IPS DF 6.9 (cell line): ENCODE results near the gene ZNF281.

Experiments used
- DNase-seq: peaks from one replicate; pipeline ENCODE4 v3.0.0-alpha.2; 2013; ENCODE audit warnings: low read depth, low spot score
- H3K27ac ChIP-seq: one replicate; pipeline ENCODE4 v1.5.1; 2013; ENCODE audit warnings: low read length, control low read depth
- H3K27me3 ChIP-seq: 2 replicates; pipeline ENCODE4 v1.6.1; 2013; ENCODE audit warnings: mild to moderate bottlenecking, low read length; ENCODE audit not compliant: control insufficient read depth, insufficient read depth
- H3K36me3 ChIP-seq: 2 replicates; pipeline ENCODE4 v1.6.1; 2013; ENCODE audit warnings: low read length; ENCODE audit not compliant: control insufficient read depth, insufficient read depth
- H3K4me1 ChIP-seq: 2 replicates; pipeline ENCODE4 v1.6.1; 2013; ENCODE audit warnings: low read length; ENCODE audit not compliant: control insufficient read depth, insufficient read depth
- H3K4me3 ChIP-seq: 2 replicates; pipeline ENCODE4 v1.5.1; 2013; ENCODE audit warnings: mild to moderate bottlenecking, low read length
- H3K9me3 ChIP-seq: 2 replicates; pipeline ENCODE4 v1.6.1; 2013; ENCODE audit warnings: low read length, inconsistent platforms; ENCODE audit not compliant: control insufficient read depth, insufficient read depth
- WGBS: extraction: QIAGEN DNeasy Blood & Tissue Kit; methylation state at CpG from one replicate; pipeline ENCODE4 v1.1.7; 2013; ENCODE audit warnings: mixed read lengths, missing lambda C conversion rate; ENCODE audit not compliant: insufficient read length, insufficient coverage; 5-methylcytosine and 5-hydroxymethylcytosine counted together

Gene ZNF281

DNA sequence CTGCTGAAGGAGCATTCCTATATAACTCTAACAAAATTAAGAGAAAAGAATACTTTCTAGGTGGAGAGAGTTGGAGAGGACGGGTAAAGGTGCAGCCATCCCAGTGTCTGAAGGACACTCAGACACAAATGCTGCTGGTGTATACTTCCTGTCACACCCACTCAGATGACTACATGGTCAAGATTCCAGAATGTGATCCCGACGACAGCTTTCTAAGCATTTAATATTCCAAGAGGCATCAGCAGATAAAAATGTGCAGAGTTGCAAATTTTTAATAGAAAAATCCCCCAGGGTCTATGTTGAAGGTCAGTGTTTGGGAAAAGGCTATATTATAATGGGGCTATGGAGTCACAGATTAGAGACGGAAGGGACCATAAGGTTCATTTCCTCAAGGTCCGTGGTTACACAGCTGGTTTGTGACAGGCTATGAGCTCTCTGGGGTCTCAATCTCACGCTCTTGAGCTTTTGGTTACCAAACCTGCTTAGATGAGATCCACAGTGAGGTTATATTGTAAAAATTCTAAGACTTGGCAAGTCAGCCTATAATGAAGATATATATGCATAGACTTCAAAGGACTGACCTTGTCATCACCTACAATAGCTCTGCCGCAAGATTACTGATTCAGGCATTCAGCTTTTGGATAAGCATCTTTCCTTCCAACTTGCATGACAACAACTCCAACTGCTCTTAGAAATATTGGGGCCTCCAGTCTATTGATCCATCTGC, 35.1 kb downstream of the ZNF281 start:
- no peak for DNase-seq
- Histone ChIP-seq H3K4me1 (peaks cover 2% of the 10 kb centered on the region; the same call in 1 of the 2 replicates), H3K9me3 (no peaks in the 10 kb centered on the region), H3K4me3 (no peak overlapping the region), H3K36me3 (no peaks in the 10 kb centered on the region), H3K27ac (no peak overlapping the region), H3K27me3 (no peaks in the 10 kb centered on the region)
- WGBS: no CpG with 5 or more reads among the region's 7 CpGs

DNA sequence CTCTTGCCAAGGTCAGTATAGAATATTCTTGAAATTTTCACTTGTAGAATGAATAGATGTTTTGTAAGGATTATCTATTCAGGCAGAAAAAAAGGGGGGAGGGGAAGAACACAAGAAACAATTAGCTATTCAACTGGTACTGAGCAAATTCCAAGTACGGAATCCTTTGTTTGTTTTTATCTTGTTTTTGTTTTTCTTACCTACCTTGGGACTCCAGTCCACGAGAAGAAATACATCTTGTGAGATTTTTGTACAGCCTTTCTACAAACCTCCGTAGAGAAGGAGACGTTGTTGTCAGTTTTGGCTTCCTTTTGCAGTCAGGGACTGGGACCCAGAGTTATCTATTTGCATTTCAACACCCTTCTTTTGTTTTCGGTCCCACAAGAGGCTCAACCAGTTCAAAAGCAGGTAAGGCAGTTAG, 36.0 kb downstream of the ZNF281 start:
- WGBS: no CpG with 5 or more reads among the region's 5 CpGs
- Histone ChIP-seq H3K9me3 (no peaks in the 10 kb centered on the region), H3K36me3 (no peaks in the 10 kb centered on the region), H3K27me3 (no peaks in the 10 kb centered on the region), H3K4me1 (peaks cover 2% of the 10 kb centered on the region; the same call in 1 of the 2 replicates), H3K27ac (no peak overlapping the region), H3K4me3 (peak overlapping the region; percentile 23; the same call in 1 of the 2 replicates)
- DNase-seq: no peak

DNA sequence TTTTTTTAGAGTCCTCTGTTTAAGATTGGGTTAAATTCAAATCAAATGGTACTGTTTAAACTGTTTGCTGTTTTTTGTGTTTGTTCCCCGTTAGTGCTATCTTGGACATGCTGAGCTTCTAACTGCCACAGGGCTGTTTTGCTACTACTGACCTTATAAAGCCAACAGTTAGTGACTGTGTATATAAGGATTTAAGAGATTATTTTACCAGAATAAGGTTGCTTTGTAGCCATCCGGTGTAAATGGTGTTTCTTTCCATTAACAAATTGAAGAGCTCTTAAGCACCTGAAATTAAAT, 37.0 kb downstream of the ZNF281 start:
- H3K4me3 ChIP-seq: no peak overlapping the region
- H3K4me1 ChIP-seq: peaks cover 2% of the 10 kb centered on the region; the same call in 1 of the 2 replicates
- WGBS: no CpG with 5 or more reads among the region's 2 CpGs
- no peaks in the 10 kb centered on the region for H3K9me3 ChIP-seq
- H3K36me3 ChIP-seq: no peaks in the 10 kb centered on the region
- DNase-seq: no peak
- H3K27ac ChIP-seq: no peak overlapping the region
- no peaks in the 10 kb centered on the region for H3K27me3 ChIP-seq

DNA sequence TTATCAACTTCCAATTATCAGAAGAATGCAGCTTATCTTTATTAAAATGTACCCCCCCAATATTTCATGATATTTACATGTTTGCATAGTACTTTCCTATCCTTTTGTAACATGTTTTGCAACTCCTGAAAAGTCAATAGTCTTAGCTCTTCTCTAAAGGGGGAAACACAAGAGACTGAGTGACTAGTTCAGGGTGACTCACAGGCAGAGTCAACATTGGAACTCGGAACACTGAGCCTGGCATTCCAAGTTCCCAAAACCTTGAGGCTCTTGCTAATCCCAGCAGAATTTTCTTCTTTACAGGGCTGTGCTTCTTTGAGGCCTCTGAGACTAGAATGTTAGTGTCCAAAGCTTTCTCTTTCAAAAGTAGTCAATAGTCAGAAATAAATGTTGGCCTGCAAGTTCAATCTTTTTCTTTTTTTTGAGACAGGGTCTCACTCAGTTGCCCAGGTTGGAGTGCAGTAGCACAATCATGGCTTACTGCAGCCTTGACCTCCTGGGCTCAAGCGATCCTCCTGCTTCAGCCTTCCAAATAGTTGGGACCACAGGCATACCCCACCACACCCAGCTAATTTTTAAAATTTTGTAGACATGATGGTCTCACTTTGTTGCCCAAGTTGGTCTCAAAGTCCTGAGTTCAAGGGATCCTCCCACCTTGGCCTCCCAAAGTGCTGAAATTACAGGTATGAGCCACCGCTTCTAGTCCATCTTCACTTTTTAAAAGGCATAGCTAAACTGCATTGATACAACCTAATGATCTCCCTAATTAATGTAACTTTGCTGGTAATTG, 37.5 kb downstream of the ZNF281 start:
- DNase-seq: no peak
- Histone ChIP-seq H3K36me3 (no peaks in the 10 kb centered on the region), H3K27ac (no peak overlapping the region), H3K9me3 (no peaks in the 10 kb centered on the region), H3K27me3 (no peaks in the 10 kb centered on the region), H3K4me3 (no peak overlapping the region), H3K4me1 (peaks cover 2% of the 10 kb centered on the region; the same call in 1 of the 2 replicates)
- no CpG with 5 or more reads among the region's 3 CpGs for WGBS

DNA sequence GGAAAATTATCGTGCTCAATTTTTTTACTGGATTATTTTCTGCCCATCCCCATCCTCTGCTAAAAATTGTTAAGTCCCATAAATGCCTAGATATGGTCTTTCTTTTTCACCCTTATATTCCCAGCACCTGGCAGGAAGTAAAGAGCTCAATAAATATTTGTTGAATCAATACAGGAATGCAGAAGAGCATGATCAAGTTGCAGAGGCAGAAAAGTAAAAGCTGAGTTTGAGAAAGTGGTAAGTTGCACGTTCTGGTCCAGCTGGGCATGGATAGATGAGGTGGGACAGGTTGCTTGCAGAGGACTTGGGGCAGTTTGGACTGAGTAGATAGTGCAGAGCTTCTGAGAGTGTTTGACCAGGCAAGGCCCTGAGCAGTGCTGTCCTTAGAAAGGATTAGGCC, 40.1 kb downstream of the ZNF281 start:
- Histone ChIP-seq H3K27me3 (no peaks in the 10 kb centered on the region), H3K4me1 (peaks cover 6% of the 10 kb centered on the region), H3K27ac (no peak overlapping the region), H3K36me3 (no peaks in the 10 kb centered on the region), H3K9me3 (no peaks in the 10 kb centered on the region), H3K4me3 (no peak overlapping the region)
- DNase-seq: no peak
- 100% methylated on average over 1 of the region's 2 CpGs for WGBS

DNA sequence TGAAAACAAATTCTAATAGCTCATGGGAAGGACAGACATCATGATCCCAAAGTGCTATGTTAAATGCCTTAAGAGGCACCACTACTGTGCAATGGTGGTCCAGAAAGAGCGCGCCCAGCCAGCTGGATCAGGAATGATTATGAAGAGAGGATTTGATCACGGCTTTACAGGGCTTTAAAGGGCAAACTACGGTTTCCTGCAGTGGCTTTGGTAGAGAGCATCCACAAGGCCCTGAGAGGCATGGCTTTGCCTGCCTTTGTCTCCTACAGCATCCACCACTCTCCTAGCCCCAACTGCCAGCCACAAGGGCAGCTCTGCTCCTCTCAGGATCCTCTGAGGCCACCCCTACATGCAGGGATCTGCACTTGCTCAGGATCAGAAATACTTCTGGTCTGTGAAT, 40.7 kb downstream of the ZNF281 start:
- peaks cover 6% of the 10 kb centered on the region for H3K4me1 ChIP-seq
- H3K9me3 ChIP-seq: no peaks in the 10 kb centered on the region
- H3K4me3 ChIP-seq: no peak overlapping the region
- no CpG with 5 or more reads among the region's 4 CpGs for WGBS
- no peak overlapping the region for H3K27ac ChIP-seq
- H3K36me3 ChIP-seq: no peaks in the 10 kb centered on the region
- no peaks in the 10 kb centered on the region for H3K27me3 ChIP-seq
- no peak for DNase-seq

DNA sequence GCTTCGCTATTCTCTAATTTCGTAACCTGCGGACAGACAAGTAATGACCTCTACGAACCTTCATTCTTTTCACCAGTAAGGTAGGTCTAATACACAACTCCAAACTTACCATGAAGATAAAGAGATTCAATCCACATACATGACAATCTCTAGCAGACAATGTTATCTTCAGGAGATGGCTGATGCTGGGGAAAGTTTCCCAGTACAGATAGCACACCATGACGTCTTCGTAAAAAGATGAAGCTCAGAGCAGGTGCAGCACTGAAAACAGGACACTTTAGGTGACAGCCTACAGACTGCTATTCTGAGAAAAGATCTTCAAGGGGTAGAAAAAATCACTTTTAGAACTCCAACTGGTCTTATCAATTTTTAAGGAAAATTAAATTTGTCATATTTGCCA, 41.3 kb downstream of the ZNF281 start:
- H3K27ac ChIP-seq: no peak overlapping the region
- DNase-seq: no peak
- peaks cover 6% of the 10 kb centered on the region for H3K4me1 ChIP-seq

DNA sequence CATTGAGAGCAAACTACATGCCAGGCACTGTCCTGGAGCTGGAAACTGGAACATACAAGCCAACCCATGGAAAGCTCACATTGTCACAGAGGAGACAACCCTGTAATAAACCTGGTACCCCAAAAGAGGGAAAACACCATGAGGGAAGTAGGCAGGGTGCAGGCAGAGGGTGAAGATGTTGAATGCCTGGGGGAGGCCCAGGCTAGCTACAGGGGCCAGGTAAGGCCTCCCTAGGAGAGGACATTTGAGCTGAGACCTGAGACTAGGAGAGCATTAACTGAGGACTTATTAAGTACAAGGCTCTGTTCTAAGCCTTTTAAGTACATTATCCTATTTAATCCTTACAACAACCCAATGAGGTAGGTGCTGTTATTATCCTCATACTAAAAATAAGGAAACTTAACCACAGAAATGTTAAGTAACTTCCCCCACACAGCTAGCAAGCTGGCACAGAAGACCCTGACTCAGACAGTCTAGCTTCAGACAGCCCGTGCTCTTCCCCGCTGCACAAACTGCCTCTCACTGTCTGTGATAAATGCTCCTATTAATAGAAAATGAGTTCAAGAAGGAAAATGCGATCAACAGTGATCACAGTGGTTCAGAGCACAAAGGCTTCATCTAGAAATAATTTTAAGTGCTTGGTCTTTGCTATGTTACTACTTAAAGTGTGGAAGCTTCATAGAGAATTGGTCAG, 41.8 kb downstream of the ZNF281 start:
- DNase-seq: no peak
- no peak overlapping the region for H3K27ac ChIP-seq
- H3K4me1 ChIP-seq: peaks cover 9% of the 10 kb centered on the region
- H3K4me3 ChIP-seq: no peak overlapping the region
- H3K9me3 ChIP-seq: no peaks in the 10 kb centered on the region
- no CpG with 5 or more reads among the region's 3 CpGs for WGBS
- no peaks in the 10 kb centered on the region for H3K36me3 ChIP-seq
- H3K27me3 ChIP-seq: no peaks in the 10 kb centered on the region

More for the DNA sequence above, 41.3 kb downstream of the ZNF281 start:
- Histone ChIP-seq H3K36me3 (no peaks in the 10 kb centered on the region), H3K27me3 (no peaks in the 10 kb centered on the region), H3K9me3 (no peaks in the 10 kb centered on the region), H3K4me3 (no peak overlapping the region)
- WGBS: no CpG with 5 or more reads among the region's 6 CpGs

DNA sequence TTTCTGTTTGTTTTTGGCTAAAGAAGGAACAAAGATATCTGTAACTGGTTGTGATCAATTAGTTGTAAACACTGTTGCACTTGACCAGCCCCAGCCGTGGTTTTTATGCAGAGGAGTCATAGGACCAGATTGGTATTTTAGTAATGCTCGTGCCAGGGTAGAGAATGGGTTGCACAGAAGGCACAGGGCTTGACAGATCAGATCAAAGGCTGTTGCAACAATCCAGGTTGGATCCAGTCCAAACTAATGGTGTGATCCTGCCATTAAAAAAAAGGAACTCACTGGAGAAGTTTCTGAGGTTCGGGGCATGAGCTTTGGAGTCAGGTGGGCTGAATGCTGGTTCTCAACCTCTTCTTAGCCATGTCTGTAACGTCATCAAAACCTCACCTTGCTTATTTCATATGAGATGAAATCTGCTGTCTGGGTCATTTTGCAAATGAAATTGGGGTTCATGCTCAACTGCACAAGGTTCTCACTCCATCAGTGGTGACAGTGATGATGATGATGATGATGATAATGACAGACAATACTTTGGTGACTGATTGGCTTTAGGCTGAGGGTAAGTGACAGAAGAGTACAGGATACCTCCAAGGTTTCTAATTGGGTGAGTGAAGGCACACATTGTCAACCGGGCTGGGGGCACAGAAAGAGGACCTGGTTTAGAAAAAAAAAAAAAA, 43.1 kb downstream of the ZNF281 start:
- H3K27ac ChIP-seq: no peak overlapping the region
- H3K4me1 ChIP-seq: peaks cover 10% of the 10 kb centered on the region
- no CpG with 5 or more reads among the region's 5 CpGs for WGBS
- DNase-seq: no peak
- H3K9me3 ChIP-seq: no peaks in the 10 kb centered on the region
- no peaks in the 10 kb centered on the region for H3K27me3 ChIP-seq
- no peak overlapping the region for H3K4me3 ChIP-seq
- H3K36me3 ChIP-seq: no peaks in the 10 kb centered on the region

DNA sequence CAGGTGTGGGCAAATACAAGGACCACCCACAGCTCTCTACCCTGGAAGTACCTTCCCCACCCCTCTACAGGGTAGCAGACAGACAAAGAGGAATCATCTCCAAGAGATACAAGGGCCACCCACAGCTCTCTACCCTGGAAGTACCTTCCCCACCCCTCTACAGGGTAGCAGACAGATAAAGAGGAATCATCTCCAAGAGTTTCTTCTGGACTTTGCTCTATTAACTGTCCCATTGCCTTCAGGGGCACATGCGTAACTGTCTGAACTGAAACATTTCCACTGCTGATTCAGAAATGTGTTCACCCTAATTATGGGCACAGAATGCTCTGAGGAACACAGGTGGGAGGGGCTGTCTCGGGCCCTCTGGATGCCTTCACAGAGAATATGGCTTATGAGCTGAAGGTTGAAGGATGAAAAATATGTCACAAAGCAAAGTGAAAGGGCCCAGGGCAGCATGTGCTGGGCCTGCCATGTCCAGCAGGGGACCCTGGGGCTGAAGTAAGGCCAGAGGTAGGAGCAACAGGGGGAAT, 43.9 kb downstream of the ZNF281 start:
- H3K27me3 ChIP-seq: no peaks in the 10 kb centered on the region
- no peak overlapping the region for H3K4me3 ChIP-seq
- no CpG with 5 or more reads among the region's 2 CpGs for WGBS
- H3K36me3 ChIP-seq: no peaks in the 10 kb centered on the region
- DNase-seq: no peak
- H3K27ac ChIP-seq: no peak overlapping the region
- peaks cover 10% of the 10 kb centered on the region for H3K4me1 ChIP-seq
- no peaks in the 10 kb centered on the region for H3K9me3 ChIP-seq
